ENCODE measurements around the gene DGKH. TPM values are rescaled to one million over a fixed set of nuclear protein-coding genes. Genes with fewer than 3 reads are reported as not detected.

The DGKH gene
- total RNA-seq, 3 donors from 2014 or later: 18.8 to 27.0 (median 26.3) TPM

DNA sequence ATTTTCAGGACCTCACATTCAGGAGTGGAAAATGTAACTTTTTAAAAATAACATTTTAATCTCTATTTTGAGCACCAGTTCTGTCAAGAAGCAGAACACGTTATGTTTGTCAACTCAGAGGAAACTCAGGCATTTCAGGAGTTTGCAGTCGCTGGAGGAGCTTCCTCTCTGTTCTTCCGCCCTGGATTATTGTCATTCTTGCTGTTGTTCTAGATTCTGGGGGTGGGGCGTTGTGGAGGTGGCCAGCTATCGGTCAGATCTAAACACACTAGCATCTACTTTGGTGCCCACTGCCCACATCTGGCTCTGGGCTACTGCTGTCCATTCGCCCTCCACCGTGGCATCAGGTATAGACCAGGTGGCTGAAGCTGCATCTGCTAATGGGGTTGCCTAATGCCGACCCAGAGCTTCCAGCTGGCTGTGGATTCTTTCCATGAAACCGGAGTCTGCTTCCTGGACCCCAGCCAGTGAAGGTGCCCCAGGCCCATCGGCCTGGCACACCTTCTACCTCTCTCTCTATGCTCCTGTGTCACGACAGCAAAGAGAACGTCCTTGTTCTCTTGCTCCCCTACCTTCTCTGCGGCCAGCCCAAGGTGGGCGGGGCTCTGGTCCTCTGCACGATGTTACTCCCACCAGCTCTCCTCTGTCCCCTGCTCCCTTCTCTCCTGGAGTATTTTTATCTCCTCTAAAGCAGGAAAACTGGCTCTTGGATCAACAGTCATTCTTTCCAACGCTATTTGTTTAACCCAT lies 36.7 kb upstream of the DGKH start:
- intact Hi-C loops (cut with DNase I, micrococcal nuclease): no loop called here
- Histone ChIP-seq H3K36me3 (ENCODE audit: low read depth) (no peaks in the 10 kb centered on the region), H3K4me3 (no peak overlapping the region), H3K4me1 (ENCODE audit: low read depth) (no peaks in the 10 kb centered on the region), H3K9me3 (no peaks in the 10 kb centered on the region)
- ATAC-seq (peak; percentile 66), DNase-seq (peak in 2 of 3 donors; percentile 30 to 37)
- TF ChIP-seq, protein P1, sequence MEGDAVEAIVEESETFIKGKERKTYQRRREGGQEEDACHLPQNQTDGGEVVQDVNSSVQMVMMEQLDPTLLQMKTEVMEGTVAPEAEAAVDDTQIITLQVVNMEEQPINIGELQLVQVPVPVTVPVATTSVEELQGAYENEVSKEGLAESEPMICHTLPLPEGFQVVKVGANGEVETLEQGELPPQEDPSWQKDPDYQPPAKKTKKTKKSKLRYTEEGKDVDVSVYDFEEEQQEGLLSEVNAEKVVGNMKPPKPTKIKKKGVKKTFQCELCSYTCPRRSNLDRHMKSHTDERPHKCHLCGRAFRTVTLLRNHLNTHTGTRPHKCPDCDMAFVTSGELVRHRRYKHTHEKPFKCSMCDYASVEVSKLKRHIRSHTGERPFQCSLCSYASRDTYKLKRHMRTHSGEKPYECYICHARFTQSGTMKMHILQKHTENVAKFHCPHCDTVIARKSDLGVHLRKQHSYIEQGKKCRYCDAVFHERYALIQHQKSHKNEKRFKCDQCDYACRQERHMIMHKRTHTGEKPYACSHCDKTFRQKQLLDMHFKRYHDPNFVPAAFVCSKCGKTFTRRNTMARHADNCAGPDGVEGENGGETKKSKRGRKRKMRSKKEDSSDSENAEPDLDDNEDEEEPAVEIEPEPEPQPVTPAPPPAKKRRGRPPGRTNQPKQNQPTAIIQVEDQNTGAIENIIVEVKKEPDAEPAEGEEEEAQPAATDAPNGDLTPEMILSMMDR (IDR thresholded peaks at IDR 0.05): no peak

DNA sequence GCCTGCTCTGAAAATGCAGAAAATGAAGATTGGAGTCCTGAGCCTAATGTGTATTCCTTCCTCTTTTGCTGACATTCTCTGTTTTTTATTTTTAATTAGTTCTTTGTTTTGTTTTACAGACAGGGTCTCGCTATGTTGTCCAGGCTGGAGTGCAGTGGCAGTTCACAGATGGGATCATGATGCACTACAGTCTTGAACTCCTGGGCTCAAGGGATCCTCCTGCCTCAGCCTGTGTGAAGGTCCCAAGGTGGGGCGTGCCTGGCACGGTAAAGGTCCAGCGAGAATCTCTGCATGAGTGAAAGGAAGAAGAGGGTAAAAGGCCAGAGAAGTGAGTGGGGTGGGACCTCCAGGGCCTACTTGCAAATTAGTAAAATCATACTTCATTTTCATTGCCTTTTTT lies 34.3 kb upstream of the DGKH start:
- TF ChIP-seq, protein P1 (IDR thresholded peaks at IDR 0.05): no peak
- no peak for DNase-seq
- H3K4me1 ChIP-seq (ENCODE audit: low read depth): no peaks in the 10 kb centered on the region
- ATAC-seq: no peak
- no peaks in the 10 kb centered on the region for H3K36me3 ChIP-seq (ENCODE audit: low read depth)
- H3K9me3 ChIP-seq: no peaks in the 10 kb centered on the region
- H3K4me3 ChIP-seq: no peak overlapping the region
- intact Hi-C loops (cut with DNase I, micrococcal nuclease): no loop called here

DNA sequence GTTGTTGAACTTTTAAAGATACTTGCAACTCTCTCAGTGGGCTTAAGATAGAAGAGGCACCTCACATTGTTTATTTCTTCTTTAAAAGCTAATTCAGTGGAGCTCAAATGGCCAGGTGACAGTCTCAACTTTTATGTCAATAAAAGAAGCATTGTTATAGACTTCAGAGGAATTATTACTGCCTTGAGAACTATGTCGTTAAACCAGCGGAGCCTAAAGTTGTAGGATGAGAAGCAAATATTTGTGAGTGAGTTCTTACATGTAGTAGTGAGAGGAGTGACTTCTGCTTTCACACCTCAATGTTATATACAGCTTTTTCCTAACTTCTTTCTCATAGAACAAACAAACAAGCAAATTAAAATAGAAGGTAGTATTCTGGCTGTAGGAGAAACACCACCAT lies 31.2 kb upstream of the DGKH start:
- TF ChIP-seq, protein P1 (IDR thresholded peaks at IDR 0.05): no peak
- intact Hi-C loops (cut with DNase I, micrococcal nuclease): no loop called here
- ATAC-seq (peak; percentile 30), DNase-seq (no peak)
- Histone ChIP-seq H3K9me3 (no peaks in the 10 kb centered on the region), H3K4me3 (no peak overlapping the region), H3K36me3 (ENCODE audit: low read depth) (no peaks in the 10 kb centered on the region), H3K4me1 (ENCODE audit: low read depth) (no peaks in the 10 kb centered on the region)

DNA sequence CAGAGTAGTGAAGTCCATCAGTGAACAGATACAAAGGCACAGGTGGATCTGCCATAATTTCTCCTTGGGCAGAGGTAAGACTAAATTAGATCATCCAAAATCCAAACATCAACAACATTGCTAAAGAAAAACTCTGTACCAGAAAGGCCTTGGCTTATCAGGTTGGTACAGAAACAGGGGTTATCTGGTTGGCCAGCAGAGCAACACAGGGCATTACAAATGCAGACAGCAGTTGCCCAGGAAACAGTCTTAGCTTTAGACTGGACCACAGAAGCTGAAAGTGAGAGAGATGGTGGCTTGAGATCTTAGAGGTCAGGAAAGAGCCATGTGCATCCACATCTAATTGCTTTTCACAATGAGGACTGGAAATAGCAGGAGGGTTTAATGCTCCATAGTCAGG lies 26.6 kb upstream of the DGKH start:
- TF ChIP-seq, protein P1 (IDR thresholded peaks at IDR 0.05): no peak
- H3K4me3 ChIP-seq: no peak overlapping the region
- intact Hi-C loops (cut with DNase I, micrococcal nuclease): no loop called here
- no peaks in the 10 kb centered on the region for H3K36me3 ChIP-seq (ENCODE audit: low read depth)
- no peaks in the 10 kb centered on the region for H3K4me1 ChIP-seq (ENCODE audit: low read depth)
- DNase-seq (no peak), ATAC-seq (no peak)
- H3K9me3 ChIP-seq: no peaks in the 10 kb centered on the region

DNA sequence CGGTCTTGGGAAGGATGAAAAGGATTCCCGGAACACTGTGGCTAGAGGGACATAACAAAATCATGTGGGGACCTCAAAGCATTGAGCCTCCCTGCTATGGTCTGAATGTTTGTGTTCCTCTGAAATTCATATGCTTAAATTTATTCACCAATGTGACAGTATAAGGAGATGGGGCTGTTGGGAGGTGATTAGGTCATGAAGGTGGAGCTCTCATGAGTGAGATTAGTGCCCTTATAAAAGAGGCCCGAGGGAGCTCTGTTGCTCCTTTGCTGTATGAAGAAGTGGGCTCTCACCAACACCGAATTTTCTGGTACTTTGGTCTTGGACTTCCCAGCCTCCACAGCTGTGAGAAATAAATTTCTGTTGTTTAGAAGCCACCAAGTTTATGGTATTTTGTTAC lies 26.1 kb upstream of the DGKH start:
- no peaks in the 10 kb centered on the region for H3K36me3 ChIP-seq (ENCODE audit: low read depth)
- no peak overlapping the region for H3K4me3 ChIP-seq
- H3K9me3 ChIP-seq: no peaks in the 10 kb centered on the region
- no peaks in the 10 kb centered on the region for H3K4me1 ChIP-seq (ENCODE audit: low read depth)
- DNase-seq (no peak), ATAC-seq (no peak)
- TF ChIP-seq, protein P1 (IDR thresholded peaks at IDR 0.05): no peak
- intact Hi-C loops (cut with DNase I, micrococcal nuclease): no loop called here
